Measurements from ENCODE around the gene LIMCH1.
A peak's percentile ranks its signal among the peaks of the same experiment; 100 is the strongest.
"Not testable (repeated sequence)": the region's sequence is repeated elsewhere in the genome, so short reads cannot be mapped to it uniquely, and the experiment has no call there.

The LIMCH1 gene

DNA sequence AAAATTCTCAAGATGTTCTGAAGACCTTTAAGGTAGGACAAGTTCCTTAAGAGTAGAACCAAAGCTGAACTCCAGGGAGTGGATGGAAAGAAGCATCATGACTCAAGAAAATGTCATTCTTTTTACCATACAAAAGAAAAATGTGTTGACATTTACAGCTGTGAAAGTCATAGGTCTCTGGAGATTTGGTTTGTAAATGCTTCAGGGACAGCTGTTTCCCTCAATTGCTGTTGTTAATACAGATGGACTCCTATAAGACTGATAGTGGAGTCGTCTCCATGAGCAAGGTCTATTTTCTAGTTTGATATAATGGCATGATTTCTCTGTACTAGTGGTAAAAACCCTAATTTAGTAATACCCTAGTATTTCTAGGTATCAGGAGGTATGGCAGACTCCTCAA is 108.9 kb downstream of the LIMCH1 start:
- TF ChIP-seq, protein P1, sequence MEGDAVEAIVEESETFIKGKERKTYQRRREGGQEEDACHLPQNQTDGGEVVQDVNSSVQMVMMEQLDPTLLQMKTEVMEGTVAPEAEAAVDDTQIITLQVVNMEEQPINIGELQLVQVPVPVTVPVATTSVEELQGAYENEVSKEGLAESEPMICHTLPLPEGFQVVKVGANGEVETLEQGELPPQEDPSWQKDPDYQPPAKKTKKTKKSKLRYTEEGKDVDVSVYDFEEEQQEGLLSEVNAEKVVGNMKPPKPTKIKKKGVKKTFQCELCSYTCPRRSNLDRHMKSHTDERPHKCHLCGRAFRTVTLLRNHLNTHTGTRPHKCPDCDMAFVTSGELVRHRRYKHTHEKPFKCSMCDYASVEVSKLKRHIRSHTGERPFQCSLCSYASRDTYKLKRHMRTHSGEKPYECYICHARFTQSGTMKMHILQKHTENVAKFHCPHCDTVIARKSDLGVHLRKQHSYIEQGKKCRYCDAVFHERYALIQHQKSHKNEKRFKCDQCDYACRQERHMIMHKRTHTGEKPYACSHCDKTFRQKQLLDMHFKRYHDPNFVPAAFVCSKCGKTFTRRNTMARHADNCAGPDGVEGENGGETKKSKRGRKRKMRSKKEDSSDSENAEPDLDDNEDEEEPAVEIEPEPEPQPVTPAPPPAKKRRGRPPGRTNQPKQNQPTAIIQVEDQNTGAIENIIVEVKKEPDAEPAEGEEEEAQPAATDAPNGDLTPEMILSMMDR (conservative IDR thresholded peaks at IDR 0.05) = no peak
- no peak overlapping the region for H3K27ac ChIP-seq

DNA sequence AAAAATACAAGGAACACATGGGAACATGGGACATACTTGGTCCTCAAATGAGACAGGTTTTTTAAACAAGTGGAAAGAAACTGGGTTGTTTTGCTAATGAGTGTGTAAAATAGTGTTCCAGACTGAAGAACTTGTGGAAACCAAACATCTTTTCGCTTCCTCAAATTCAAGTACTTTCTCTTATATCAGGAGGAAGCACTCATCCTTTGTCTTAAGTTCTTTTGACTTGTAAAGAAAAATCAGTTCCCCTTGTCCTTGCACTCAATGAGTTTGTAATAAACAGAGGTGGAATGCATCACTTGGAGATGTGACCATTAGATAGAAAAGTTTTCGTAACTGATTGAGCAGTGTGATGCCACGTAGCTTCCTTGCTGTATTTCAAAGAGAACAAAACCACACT is 109.4 kb downstream of the LIMCH1 start:
- no peak overlapping the region for H3K27ac ChIP-seq
- TF ChIP-seq, protein P1 (conservative IDR thresholded peaks at IDR 0.05) = no peak

DNA sequence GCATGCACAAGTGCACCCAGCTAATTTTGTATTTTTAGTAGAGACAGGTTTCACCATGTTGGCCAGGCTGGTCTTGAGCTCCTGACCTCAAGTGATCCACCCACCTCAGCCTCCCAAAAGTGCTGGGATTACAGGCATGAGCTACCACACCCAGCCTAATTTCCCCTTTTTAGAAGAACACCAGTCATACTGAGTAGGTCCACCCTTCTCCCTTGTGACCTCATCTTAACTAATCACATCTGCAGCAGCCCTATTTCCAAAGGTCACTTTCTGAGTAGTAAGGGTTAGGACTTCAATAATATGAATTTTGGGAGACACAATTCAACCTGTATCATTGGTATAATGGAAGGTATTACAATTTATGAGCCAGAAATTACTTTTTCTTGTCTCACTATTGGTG is 113.2 kb downstream of the LIMCH1 start:
- not testable (repeated sequence) for H3K27ac ChIP-seq

DNA sequence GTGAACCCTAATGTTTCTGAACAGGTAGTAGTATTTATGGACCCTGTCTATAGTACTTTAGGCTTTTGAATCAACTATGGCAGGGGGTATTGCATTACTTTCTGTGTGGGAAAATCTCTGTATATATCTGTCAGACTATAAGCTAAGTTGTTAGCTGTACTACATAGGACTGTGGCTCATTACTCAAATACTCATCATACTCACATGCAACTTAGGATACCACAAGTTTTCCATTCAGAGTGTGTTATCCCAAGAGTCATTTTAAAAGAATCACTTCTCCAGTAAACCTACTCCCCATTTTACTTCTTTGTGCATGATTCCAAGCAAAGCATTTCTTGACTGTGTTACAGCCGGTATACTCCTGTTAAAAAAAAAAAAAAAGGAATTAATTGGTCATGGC is 115.0 kb downstream of the LIMCH1 start:
- H3K27ac ChIP-seq = no peak overlapping the region
- TF ChIP-seq, protein P1 (conservative IDR thresholded peaks at IDR 0.05) = no peak

DNA sequence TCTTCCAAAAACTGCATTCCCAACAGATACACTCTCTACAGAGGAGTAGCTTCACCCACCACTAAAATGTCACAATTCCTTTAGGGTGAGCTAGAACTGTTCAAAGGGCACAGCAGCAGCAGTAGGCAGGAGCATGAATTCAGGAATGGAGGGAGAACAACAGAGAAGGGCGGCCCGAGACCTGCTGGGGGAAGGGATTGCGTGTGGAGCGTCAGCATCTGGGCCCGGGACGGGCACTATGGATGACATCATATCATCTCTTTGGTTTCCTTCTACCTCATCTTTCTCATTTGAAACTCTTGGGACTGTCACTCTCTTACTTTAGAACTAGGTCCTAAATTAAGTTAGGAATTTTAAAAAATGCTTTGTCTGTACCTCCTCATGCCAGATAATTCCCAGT is 115.6 kb downstream of the LIMCH1 start:
- no peak overlapping the region; the same call in 1 of the 2 replicates for H3K27ac ChIP-seq
- TF ChIP-seq, protein P1 (conservative IDR thresholded peaks at IDR 0.05) = no peak

DNA sequence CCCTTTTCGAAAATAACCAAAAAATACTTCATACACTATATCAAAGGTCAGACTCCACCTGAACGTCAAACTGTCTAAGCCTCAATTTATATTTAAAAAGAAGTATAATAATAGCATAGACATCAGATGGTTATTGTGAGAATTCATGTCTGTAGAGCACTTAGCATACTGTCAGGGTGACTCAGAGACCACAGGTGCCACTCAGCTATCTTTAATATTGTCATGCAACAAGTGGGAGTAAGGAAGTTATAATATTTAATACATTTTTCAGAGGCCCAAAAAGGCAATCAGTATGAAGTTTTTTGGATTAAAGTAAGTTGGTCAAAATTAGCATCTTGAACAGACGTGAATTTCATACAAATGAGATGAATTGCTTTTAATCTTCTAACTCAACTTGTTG is 117.2 kb downstream of the LIMCH1 start:
- H3K27ac ChIP-seq = peak overlapping the region; percentile 80
- TF ChIP-seq, protein P1 (conservative IDR thresholded peaks at IDR 0.05) = no peak

DNA sequence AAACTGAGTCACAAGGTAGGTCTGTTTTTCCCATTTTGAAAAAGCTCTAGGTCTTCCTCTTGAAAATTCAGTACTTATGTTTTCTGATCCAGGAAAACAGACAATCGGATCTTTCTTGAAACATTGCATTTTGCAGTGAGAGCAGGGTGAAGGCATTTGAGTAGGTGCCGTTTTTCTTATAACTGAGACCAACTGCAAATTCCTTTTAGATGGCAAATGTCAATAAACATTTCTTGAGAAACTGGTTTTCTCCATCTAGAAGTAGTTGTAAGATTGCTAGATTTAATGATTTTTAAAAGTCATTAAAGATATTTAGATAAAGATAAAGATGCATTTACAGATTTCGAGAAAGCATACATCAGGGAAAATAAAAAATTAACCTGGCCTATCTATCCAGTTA is 118.1 kb downstream of the LIMCH1 start:
- TF ChIP-seq, protein P1 (conservative IDR thresholded peaks at IDR 0.05) = no peak
- H3K27ac ChIP-seq = peak overlapping the region; percentile 80

DNA sequence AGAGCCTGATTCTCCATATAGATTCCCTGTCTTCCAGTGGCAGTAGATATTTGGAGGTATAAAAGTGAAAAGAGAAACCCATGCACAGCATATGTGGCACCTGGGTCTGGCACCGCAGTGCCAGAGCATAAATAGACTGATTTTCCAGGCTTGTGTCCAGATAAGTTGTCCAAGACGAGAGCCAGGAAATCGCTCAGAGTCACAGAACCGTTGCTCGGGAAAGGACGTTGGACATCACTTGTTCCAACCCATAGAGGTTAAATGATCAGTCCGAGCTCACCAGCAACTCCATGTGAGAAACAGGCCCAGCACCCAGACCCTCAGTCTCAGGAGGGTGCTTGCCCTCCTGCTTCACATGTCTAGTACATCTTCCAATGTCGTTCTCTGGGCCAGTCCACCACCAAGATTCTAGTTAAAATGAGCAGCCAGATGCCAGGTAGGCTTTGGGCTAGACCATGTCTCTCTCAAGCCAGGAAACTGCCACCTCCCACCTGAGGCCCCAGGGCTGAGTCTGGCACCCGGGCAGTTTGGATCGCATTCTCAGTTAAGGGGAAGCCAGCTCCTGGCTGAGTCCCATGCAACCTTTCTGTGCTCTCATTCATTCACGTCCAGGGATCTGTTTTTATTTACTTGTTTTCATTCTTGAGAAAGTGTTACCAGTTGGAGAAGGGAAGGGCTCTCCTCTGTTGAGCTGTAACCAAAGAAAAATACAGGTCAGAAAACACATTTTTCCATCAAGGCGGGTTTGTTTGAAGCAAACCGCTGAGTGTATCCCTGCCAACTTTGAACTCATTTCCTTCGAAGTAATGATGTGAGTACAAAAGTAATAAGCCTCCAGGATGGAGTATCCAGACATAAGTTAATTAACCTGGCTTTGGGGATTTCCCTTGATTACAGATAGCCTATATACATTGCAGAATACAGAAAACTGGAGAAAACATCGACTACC is 118.9 kb downstream of the LIMCH1 start:
- H3K27ac ChIP-seq = peak overlapping the region; percentile 80
- TF ChIP-seq, protein P1 (conservative IDR thresholded peaks at IDR 0.05) = no peak

Data from VCaP (cell line).